GM12874 (cell line): Measurements from ENCODE around the gene FBXO2.

Experiments used
- CTCF ChIP-seq: IDR thresholded peaks from 2 replicates; pipeline ENCODE4 v1.5.1; 2011; ENCODE audit warnings: low read depth, mild to moderate bottlenecking, control low read depth, low read length, moderate library complexity; ENCODE audit not compliant: insufficient read depth

Gene FBXO2

GRCh38 chr1:11671544-11672286 lies 17.5 kb upstream of the FBXO2 start:
- no peak for TF ChIP-seq CTCF

- TF ChIP-seq CTCF: no peak
These were observed 16.9 kb upstream of the FBXO2 start for GRCh38 chr1:11671205-11671543.

GRCh38 chr1:11670747-11671146 lies 16.5 kb upstream of the FBXO2 start:
- no peak for TF ChIP-seq CTCF

GRCh38 chr1:11668516-11668915 lies 14.3 kb upstream of the FBXO2 start:
- no peak for TF ChIP-seq CTCF

GRCh38 chr1:11664336-11665065 lies 10.3 kb upstream of the FBXO2 start:
- TF ChIP-seq CTCF: no peak

- TF ChIP-seq CTCF: no peak
These were observed 6.9 kb upstream of the FBXO2 start for GRCh38 chr1:11661103-11661502.

- no peak for TF ChIP-seq CTCF
These were observed 5.5 kb upstream of the FBXO2 start for GRCh38 chr1:11659748-11660147.
